T1000 (cell line): Measurements from ENCODE around the gene RASA3.
A peak's percentile ranks its signal among the peaks of the same experiment; 100 is the strongest.

Experiments
- DNase-seq: peaks from one replicate; lab custom pipeline; 2025; ENCODE audit warnings: mixed read lengths; lab: John Stamatoyannopoulos, UW

The RASA3 gene

DNA sequence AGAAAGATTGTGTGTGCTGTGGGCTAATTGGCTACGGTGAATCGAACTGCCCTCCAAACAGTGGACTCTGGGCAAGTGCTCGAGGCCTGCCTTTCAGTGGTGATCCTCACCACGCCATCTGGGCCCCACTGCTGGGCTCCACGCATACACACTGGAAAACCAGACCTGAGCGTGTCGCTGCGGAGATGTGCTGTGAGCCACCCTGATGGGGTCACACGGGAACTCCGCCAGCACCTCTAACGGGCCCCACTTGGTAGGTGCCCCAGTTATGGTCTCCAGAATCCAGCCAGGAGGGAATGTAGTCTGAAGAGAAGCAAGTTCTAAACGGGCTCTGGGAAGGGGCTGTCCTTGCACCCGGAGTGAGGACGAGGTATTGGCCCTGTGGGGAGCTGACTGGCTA is 197.8 kb downstream of the RASA3 start:
- no peak for DNase-seq

DNA sequence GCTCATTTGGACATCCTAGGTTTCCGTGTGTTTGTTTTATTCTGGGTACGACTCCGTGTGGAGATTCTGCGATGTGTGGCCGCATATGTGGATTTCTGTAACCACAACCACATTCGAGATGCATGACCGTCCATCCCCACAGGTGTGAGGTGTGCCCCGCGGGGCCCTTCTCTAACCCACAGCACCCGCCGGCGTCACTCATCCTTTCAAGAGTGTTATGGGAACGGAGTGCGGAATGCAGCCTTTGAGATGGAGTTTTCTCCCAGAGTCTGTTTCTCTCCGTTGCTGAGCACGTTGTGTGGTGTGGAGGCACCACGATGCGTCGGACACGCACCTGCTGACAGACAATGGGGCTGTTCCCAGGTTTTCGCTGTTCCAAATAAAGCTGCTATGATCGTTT is 198.5 kb downstream of the RASA3 start:
- DNase-seq = no peak

DNA sequence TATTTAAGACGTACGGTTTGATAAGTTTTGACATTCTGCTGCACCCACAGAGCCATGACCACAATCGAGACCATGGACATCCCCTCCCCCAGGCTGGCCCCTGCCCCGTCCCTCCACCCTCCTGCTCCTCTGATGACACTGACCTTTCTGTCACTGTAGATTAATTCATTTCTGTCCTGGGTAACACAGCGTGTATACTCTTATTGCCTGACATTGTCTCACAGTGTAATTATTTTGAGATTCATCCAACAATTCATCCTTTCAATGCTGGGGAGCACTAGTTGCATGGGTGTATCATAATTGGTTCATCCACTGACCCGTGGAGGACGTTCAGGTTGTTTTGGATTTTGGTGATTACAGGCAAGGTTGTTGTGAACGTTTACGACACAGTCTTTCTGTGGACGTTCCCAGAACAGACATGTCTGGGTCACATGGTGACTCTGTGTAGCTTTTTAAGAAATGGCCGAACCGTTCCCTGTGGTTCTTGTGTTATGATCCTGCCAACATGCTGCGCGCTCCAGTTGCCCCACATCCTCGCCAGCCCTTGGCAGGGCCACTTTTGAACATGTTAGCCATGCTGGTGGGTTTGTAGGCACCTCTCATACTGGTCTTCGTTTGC is 200.5 kb downstream of the RASA3 start:
- DNase-seq = no peak

DNA sequence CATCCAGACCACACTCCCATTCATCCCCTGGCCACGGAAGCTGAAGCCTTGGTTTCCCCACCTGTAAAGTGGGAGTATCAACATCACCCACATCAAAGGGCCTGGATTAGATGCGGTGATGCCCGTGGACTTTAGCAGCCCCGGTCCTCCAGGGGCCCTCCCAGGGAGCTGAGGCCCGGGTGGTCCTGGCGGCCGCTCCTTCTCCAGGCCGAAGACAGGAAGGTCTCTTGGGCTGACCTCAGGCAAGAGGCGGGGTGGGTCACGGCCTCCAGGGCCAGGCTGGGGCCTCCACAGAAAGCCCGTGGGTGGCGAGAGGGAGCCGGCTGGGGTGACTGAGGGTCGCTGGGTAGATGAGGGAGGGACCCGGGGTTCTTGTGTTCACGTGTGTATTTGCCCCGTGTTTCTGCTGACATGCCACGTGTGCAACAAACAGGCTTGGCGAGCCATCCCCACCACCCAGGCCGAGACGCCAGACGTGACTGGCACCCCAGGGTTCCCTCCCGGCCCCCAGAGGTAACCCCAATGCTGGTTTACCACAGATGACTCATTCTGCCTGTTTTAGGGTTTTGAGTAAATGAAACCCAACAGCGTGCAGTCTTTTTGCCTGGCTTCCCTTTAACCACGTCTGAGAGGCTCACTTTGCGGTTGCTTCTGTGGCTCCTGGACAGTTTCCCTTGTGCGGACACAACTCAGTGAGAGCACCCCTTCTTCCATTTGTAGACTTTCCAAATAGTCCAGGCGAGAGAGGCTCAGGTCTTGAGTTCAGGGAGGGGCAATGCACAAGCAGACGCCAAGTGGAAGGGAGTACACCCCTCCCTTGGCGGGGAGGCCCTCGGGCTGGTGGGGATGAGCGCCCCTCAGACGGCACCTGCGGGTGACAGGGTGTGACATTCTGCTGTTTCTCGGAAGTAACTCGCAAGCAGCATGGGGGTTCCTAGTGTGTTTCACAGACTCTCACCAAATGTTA is 201.5 kb downstream of the RASA3 start:
- no peak for DNase-seq

DNA sequence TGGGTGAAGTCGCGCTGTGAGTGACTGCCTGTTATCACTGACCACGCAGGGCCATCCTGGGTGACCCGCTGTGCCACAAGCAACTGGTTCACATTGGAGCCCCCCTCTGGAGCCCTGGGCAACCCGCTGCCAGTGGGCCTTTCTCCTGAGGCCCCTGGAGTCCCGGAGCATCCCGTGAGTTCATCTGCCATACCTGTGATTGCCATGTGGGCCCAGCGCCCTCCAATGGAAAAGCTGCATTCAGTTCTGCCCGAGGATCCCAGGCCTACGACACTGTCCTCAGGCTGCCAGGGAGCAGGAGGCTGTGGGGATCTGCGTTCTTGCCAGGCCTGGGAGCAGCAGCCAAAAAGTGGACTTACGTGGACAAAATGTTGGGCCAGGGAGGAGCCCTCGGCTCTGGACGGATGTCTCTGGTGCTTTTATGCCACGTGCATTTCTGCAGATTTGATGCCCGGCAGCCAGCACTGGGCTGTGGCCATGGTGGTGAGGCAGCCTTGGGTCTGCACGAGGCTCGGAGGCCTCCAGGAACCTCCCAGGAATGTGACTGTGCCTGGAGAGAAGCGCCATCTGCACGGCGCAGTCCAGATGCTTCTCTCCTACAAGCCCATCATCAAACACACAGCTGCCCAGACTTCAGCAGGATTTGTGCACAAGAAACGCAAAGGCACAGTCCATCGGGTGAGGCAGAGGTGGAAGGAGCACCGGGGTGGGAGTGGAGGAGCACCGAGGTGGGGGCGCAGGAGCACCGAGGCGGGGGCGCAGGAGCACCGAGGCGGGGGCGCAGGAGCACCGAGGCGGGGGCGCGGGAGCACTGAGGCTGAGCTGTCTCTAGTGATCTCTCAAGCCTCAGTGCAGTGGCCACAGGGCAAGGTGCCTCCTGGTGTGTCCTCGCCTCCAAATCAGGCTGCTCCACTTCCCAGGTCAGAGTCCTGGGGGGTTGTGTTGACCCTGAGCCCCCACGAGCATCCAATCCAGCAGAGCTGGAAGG is 202.5 kb downstream of the RASA3 start:
- no peak for DNase-seq

DNA sequence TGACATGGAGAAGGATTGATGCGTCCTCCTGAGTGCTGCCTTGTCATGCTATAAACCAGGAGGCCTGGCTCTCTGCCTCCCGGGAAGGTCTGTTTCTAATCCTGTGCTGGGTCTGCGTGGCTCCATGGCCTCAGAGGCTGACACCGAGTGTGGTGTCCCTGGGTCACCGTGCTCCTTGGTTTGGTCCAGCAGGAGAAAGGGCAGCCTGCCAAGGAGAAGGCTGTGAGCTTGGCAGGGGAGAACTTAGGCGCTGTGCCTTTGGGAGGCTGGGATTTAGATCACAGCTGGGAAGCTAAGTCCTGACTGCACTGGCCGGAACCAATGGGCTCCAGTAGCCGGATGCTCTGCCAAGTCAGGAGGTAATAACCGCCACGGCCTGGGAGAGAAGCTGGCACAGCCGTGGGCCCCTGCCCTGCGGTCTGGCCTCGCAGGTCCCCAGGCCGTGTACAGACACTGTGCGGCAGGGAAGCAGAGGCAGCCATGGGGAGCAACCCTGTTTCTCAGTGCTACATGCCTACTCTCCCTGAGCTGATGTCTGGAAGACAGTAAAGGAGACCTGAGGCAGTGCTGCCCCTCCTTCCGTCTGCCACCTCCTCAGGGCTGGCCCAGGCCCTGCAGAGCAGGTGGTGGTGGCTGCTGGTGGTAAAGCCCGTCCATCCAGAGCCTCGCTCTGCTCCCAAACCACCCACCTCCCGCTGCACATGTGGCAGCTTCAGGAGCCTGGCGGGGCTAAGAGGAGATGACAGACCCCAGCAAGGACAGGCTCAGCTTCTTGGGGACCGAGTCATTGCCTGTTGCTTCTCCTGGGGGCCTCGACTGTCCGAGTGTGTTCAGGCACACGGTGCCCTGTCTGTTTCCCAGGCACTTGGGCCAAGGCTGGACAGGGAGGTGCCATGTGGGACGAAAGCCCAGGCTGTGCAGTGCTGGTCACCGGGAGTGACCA is 203.5 kb downstream of the RASA3 start:
- DNase-seq = peak; percentile 28
